ENCODE measurements around the gene HIP1.

Gene HIP1

DNA sequence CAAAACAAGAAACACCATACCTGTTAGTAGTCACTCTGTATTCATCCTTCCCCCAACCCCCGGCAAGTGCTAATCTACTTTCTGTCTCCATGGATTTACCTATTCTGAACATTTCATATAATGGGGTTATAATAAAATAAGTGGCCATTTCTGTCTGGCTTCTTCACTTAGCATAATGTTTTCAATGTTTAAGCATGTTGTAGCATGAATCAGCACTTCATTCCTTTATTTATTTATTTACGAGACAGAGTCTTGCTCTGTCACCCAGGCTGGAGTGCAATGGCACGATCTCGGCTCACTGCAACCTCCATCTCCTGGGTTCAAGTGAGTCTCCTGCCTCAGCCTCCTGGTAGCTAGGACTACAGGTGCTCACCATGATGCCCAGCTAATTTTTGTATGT lies 69.2 kb downstream of the HIP1 start:
- no peak for DNase-seq

DNA sequence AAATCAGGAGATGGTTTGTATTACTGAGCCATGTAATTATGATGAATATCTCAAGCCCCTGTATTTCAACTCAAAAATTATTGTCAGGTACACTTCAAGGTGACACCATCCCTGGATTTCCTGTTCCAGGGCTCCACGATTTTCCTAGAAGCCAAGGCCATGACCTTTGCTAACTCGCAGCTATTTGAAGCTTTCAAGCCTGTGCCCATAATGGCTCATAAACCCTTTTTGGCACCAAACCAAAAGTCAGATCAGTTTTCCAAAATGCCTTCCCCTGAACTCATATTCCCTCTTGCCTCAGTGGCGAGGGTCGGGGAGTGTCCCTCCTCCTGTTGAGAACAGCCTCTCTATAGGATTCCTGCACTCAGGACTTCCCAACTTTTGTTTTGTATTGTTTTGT lies 70.8 kb downstream of the HIP1 start:
- DNase-seq: no peak

DNA sequence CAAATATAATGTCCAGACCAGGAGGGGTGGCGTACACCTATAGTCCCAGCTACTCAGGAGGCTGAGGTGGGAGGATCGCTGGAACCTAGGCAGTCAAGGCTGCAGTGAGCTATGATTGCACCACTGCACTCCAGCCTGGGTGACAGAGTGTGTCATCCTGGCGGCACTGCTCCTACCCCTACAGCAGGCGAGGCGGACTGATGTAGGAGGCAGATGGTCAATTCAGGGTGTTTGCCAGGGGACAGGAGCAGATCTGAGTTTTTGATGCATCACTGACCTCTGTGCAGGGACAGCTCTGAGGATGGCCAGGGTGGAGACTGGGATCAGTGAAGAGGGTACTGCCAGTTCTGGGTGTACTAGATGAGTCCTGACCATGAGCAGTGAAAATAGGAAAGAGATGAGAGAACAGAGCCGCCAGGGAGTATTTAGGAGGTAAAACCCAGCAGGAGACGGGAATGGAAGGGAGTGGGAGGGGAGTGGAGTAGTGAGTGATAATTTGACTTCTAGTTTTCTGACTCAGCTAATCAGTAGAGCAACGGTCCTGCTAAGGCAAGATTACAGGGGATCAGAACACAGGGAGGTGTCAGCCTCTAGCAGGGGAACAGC lies 75.3 kb downstream of the HIP1 start:
- peak in 2 of 14 donors; percentile 12 to 23 for DNase-seq

DNA sequence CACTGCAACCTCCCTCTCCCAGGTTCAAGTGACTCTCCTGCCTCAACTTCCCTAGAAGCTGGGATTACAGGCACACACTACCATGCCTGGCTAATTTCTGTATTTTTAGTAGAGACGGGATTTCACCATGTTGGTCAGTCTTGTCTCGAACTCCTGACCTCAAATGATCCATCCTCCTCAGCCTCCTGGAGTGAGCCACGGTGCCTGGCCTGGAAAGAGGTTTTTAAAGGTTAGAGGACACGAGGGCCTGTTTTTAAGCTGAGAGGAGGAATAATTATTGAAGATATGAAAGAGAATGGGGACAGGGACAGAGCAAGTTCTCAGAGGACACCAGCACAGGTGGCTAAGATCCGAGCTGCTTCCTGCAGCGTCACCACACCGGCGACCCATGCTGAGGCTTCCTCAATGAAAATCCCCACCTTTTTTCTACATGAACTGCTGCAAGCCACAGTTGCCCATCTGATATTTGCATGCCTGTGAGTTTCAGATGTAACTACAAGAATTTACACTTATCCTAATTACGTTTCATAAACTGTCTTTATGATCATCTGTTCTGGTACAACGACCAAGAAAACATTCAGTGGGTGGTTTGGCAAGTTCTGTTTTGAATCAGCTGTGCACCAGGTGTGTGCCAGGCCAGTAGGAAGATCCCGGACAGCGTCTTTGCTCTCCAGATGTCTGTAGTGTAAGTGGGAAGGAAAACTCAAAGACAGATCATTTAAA lies 76.0 kb downstream of the HIP1 start:
- DNase-seq: no peak

DNA sequence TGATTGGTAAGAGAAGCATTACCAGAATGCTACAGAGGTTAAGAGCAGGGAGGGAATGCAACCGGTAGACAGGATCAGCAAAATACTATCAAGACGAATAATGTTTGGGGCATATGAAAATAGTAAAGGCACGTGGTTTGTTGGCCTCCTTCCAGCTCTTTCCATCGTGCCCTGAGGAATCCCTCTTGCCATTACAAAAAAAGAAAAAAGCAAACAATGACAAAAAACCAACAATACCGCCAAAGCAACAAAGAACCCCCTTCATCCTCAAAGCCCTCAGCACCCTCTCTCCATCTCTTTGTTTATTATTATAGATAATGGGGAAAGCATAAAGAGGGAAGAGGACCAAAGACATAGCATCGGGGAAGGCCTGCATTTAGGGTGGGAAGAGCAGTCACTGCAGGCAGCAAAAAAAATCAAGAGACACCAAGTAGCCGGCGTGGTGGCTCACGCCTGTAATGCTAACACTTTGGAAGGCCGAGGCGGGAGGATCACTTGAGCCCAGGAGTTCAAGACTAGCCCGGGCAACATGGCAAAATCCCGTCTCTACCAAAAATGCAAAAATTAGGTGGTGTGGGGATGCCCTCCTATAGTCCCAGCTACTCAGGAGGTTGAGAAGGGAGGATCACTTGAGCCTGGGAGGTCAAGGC lies 78.0 kb downstream of the HIP1 start:
- DNase-seq: peak in 4 of 14 donors; percentile 17 to 40 (median 34)

DNA sequence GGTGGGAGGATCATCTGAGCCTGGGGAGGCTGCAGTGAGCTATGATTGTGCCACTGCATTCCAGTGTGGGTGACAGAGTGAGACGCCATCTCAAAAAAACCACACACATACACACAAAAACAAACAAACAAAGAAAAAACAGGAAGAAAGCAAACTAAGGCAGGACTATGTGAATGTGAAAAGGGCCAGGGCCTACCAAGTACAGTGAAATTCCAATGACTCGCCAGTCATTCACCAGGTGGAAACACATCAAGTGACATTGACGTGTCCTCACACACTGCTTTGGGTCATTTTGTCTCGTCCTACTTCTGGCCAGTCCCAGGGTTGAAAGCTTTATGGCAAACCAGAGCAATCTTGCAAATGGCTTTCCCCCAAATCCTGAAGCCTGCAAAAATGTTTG lies 79.9 kb downstream of the HIP1 start:
- no peak for DNase-seq

DNA sequence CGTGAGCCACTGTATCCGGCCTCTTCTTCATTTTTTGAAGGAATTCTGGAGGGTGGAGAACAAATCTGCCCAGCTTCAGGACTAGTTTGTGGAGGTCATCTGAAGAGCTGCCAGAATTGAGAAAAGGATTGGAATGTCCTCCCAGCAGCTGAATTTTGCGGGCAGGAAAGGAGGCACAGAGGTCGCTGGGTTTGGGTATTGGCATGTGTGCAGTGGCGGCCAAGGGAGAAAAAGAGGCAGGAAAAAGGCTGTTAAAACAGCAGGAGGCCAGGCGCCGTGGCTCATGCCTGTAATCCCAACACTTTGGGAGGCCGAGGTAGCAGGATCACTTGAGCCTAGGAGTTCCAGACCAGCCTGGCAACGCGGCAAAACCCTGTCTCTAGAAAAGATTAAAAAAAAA lies 80.4 kb downstream of the HIP1 start:
- DNase-seq: no peak

GRCh38 chr7:75657866-75658265 lies 80.9 kb downstream of the HIP1 start:
- DNase-seq: no peak

- DNase-seq: no peak
Measured at GRCh38 chr7:75656740-75657139, 82.0 kb downstream of the HIP1 start.

GRCh38 chr7:75655536-75655935 lies 83.2 kb downstream of the HIP1 start:
- DNase-seq: no peak

- no peak for DNase-seq
Measured at GRCh38 chr7:75654855-75655254, 83.9 kb downstream of the HIP1 start.

GRCh38 chr7:75653651-75654050 lies 85.1 kb downstream of the HIP1 start:
- DNase-seq: no peak

DNA sequence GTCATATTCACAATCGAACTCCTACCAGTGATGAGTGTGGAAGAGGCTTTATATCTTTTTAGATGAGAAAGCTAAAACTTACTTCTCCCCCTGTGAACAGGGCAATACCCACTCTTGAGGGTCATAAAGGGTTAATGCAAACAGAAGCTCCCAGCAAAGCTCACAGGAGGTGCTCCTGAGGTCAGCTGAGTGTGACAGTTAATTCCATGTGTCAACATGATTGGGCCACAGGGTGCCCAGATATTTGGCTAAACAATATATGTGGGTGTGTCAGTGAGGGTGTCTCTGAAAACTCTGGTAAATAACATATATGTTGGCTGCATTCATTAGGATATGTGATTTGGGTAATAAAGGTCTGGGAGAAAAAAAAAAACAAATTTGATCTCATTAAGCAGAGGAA lies 86.0 kb downstream of the HIP1 start:
- DNase-seq: no peak

- DNase-seq: peak in 1 of 14 donors; percentile 16
Measured at GRCh38 chr7:75650681-75651080, 88.1 kb downstream of the HIP1 start.

DNA sequence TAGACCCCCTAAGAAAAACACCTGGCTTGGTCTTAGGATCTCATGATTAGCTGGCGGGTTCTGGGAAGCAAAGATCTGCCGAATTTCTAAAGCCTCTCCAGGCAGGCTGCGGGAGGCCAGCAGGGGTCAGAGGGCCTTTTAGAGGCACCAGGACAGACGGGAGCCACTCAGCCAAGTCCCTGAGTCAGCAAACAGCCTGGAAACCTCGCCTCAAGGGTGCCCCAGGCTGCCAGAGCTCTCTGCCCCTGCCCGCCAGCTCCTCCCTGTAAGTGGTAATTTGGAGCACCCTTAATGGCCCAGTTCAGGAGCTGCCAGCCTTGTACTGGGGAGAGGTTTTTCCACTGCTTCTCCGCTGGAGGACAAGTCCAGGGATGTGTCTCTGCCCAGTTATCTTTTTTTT lies 88.7 kb downstream of the HIP1 start:
- peak in 3 of 14 donors; percentile 8 to 48 (median 16) for DNase-seq

DNA sequence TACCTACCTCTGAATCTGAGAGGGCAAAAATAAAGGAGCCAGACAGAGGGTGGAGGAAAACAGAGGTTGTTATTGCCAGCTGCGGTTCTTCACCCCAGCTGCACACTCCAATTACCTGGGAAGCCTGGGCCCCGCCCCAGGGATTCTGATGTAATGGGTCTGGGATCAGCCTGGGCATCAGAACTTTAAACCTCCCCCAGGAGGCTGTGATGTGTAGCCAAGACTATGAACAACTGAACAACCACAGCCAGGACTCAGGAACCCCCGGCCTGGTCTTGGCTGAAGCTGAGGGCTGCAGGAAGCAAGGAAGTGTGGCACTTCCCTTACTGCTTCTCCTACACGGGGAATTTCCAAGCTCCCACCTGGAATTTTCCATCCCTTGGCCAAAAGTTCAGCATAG lies 89.3 kb downstream of the HIP1 start:
- no peak for DNase-seq

DNA sequence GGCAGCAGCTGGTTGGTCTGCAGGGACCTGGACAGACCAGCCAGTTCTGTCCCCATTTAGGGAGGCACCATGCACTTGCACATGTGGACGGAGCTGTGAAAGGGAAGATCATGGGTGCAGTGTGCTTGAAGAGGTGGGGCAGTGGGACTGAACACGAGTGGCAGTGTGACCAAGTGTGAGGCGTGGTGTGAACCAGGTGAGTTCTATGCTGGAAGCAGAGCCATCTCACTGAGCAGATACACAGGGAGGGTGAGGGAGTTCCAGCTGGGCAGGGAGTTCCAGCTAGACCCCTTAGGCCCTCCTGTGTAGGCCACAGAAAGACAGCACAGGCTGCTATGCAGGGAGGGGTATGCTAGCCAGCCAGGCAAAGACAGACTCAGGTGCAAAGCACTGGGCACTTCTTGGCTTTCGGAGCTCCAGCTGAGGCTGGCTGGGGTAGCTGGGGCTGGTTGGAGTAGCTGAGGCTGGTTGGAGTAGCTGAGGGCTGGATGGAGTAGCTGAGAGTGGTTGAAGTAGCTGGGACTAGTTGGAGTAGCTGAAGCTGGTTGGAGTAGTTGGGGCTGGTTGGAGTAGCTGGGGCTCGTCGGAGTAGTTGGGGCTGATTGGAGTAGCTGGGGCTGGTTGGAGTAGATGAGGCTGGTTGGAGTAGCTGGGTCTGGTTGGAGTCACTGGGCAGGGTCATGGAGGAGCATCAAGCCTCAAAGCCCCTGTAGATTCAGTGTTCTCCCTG lies 90.9 kb downstream of the HIP1 start:
- no peak for DNase-seq

DNA sequence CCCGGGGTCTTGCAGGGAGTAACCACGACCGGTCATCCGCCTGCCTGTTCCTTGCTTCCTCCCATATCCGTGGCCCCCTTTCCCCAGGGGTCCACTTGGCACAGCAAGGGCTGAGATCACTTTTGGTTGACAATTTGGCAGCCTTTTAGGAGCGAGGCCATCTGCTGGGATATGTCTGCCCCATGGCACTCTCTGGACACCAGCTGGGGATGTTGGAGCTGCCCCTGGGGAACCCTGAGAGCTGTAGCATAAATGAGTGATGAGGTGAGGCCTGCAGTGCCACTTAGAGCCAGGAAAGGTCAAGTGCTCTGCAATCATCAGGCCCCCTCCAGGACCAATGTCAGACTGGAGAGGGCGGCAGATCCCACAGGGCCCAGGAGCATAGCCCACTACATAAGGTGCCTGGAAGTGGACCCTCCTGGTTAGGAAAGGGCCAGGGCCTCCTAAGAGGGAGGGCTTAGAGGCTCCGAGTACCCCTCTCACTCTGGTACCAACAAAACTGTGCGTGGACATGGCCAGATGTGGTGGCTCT lies 92.1 kb downstream of the HIP1 start:
- DNase-seq: peak in 1 of 14 donors; percentile 11

- no peak for DNase-seq
Measured at GRCh38 chr7:75645570-75645969, 93.2 kb downstream of the HIP1 start.

GRCh38 chr7:75644589-75644988 lies 94.2 kb downstream of the HIP1 start:
- no peak for DNase-seq

GRCh38 chr7:75642810-75643486 lies 95.8 kb downstream of the HIP1 start:
- DNase-seq: no peak

DNA sequence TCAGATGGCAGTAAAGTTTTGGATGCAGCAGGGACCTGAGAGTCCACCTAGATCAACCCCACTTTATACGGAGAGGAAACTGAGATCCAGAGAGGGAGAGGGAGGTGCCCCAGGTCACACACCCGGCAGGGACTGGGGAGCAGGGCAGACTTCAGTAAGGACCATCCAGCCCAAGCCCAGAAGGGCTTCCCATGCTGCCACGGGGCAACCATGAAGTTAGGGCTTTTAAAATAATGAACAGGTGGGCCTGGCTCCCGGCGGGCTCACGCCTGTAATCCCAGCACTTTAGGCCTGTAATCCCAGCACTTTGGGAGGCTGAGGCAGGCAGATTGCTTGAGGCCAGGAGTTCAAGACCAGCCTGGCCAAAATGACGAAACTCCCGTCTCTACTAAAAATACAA lies 98.5 kb downstream of the HIP1 start:
- no peak for DNase-seq

DNA sequence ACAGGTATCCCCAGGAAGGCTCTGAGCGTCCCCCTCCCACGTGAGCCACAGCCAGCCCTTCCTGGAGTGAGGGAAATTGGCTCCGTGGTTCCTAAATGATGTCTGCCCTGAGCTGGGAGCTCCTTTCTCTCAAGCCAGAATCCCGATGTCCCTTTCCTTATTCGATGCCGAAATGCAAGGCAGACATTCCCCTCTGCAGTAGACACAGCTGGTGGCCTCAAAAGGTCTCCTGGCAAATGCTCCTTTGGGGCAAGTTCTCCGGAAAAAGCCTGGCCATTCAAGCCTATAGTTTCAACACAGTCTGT lies 98.9 kb downstream of the HIP1 start:
- DNase-seq: peak in 3 of 14 donors; percentile 9 to 50 (median 42)

All from C1 segment of cervical spinal cord (tissue), 14 donors.